Activated CD4-positive, alpha-beta T cell treated with anti-CD3 and anti-CD28 coated beads, Interleukin-2, amount 10 ng/mL, durations not matched to agents 7 days and 5 days (primary cell): ENCODE data around the gene AMOTL1. TPM values are rescaled to one million over a fixed set of nuclear protein-coding genes. Genes with fewer than 3 reads are reported as not detected.
"Not testable (repeated sequence)": the region's sequence is repeated elsewhere in the genome, so short reads cannot be mapped to it uniquely, and the experiment has no call there.

Experiments used
- CTCF ChIA-PET: fragments of 350-600 bp; sonication (Branson Sonifier 250); formaldehyde crosslinking; loops from one replicate; lab custom pipeline; 2021; ENCODE audit warnings: antibody characterized with exemption; lab: Charles Lee
- POLR2A ChIA-PET: fragments of 350-600 bp; sonication (Branson Sonifier 250); formaldehyde crosslinking; loops from one replicate; lab custom pipeline; 2021; ENCODE audit warnings: antibody characterized with exemption; lab: Charles Lee
- DNase-seq: peaks from one replicate; pipeline ENCODE4 v3.0.0-alpha.2; 2020
- H3K27ac Mint-ChIP-seq: one replicate; pipeline ENCODE4 v1.8.0; 2021; ENCODE audit warnings: mild to moderate bottlenecking, moderate library complexity, mixed read lengths
- H3K27me3 Mint-ChIP-seq: one replicate; pipeline ENCODE4 v1.8.0; 2021; ENCODE audit warnings: mixed read lengths
- H3K36me3 Mint-ChIP-seq: one replicate; pipeline ENCODE4 v1.8.0; 2021; ENCODE audit warnings: low read depth, mixed read lengths
- H3K4me1 Mint-ChIP-seq: one replicate; pipeline ENCODE4 v1.8.0; 2021; ENCODE audit warnings: mixed read lengths
- H3K4me3 Mint-ChIP-seq: one replicate; pipeline ENCODE4 v1.8.0; 2021; ENCODE audit warnings: mild to moderate bottlenecking, moderate library complexity, mixed read lengths
- H3K9me3 Mint-ChIP-seq: one replicate; pipeline ENCODE4 v1.8.0; 2021; ENCODE audit warnings: mixed read lengths
- total RNA-seq, 2 experiments: library from RNA; stranded (reverse); gene quantifications; one replicate each; pipeline ENCODE4 v1.2.3, GENCODE V29; 2021

Gene AMOTL1
- total RNA-seq, 2 experiments from 2014 or later, result 3.1 to 4.0 TPM

DNA sequence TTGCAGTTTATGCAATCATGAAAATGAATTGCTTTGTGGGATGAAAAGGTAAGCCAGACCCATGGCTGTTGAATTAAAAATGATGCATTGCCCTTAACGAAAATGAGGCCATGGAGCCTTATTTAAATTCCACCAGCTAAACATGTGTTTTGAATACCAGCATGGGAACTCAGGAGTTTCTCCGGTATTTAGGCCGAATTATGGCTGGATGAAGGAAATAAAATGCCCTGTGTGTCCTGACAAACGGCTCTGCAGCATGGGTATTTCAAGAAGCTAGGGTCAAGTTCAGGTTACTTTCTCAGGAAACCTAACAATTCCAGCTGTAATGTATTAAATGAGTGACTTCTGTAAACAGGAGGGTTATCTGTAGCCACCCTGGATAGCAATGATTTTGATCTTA, 38.3 kb downstream of the AMOTL1 start:
- no peak overlapping the region for H3K4me3 Mint-ChIP-seq
- CTCF ChIA-PET, result no interaction called here
- no peaks in the 10 kb centered on the region for H3K4me1 Mint-ChIP-seq
- no peaks in the 10 kb centered on the region for H3K9me3 Mint-ChIP-seq
- DNase-seq, result no peak
- H3K27ac Mint-ChIP-seq, result no peak overlapping the region
- no peaks in the 10 kb centered on the region for H3K36me3 Mint-ChIP-seq
- peaks cover 4% of the 10 kb centered on the region for H3K27me3 Mint-ChIP-seq
- POLR2A ChIA-PET, result no interaction called here

GRCh38 chr11:94809251-94809650, 41.1 kb downstream of the AMOTL1 start:
- Mint-ChIP-seq H3K27me3 (peaks cover 4% of the 10 kb centered on the region), H3K27ac (no peak overlapping the region), H3K9me3 (peaks cover 3% of the 10 kb centered on the region), H3K4me1 (no peaks in the 10 kb centered on the region), H3K36me3 (no peaks in the 10 kb centered on the region), H3K4me3 (no peak overlapping the region)
- ChIA-PET CTCF (no interaction called here), POLR2A (no interaction called here)
- DNase-seq, result no peak

- POLR2A ChIA-PET, H3K27ac Mint-ChIP-seq, CTCF ChIA-PET, H3K36me3 Mint-ChIP-seq, H3K27me3 Mint-ChIP-seq, H3K4me3 Mint-ChIP-seq, DNase-seq, H3K4me1 Mint-ChIP-seq: not testable (repeated sequence)
- peaks cover 11% of the 10 kb centered on the region for H3K9me3 Mint-ChIP-seq
Measured at GRCh38 chr11:94812724-94813720, 44.9 kb downstream of the AMOTL1 start.

GRCh38 chr11:94814272-94814976, 46.3 kb downstream of the AMOTL1 start:
- Mint-ChIP-seq H3K9me3 (peaks cover 11% of the 10 kb centered on the region), H3K27me3 (no peaks in the 10 kb centered on the region), H3K4me1 (no peaks in the 10 kb centered on the region), H3K36me3 (peaks cover 2% of the 10 kb centered on the region), H3K27ac (no peak overlapping the region), H3K4me3 (no peak overlapping the region)
- ChIA-PET CTCF (interaction anchor here (1.3 kb wide), 1 partner anchor 9 kb away, joined by 3 read pairs; no protein-coding TSS in a partner anchor), POLR2A (no interaction called here)
- no peak for DNase-seq

GRCh38 chr11:94815705-94816344, 47.7 kb downstream of the AMOTL1 start:
- POLR2A ChIA-PET, result no interaction called here
- H3K9me3 Mint-ChIP-seq, result peaks cover 11% of the 10 kb centered on the region
- DNase-seq, result no peak
- H3K4me1 Mint-ChIP-seq, result no peaks in the 10 kb centered on the region
- H3K27me3 Mint-ChIP-seq, result no peaks in the 10 kb centered on the region
- H3K27ac Mint-ChIP-seq, result no peak overlapping the region
- CTCF ChIA-PET, result no interaction called here
- peaks cover 2% of the 10 kb centered on the region for H3K36me3 Mint-ChIP-seq
- H3K4me3 Mint-ChIP-seq, result no peak overlapping the region

DNA sequence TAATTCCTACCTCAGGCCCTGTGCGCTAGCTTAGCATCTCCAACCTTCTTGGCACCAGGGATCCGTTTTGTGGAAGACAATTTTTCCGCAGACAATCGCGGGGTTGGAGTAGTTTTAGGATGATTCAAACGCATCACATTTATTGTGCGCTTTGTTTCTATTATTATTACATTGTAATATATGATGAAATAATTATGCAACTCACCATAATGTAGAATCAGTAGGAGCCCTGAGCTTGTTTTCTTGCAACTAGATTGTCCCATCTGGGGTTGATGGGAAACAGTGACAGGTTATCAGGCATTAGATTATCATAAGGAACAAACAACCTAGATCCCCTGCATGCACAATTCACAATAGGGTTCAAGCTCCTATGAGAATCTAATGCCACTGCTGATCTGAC, 52.3 kb downstream of the AMOTL1 start:
- Mint-ChIP-seq H3K36me3 (peaks cover 2% of the 10 kb centered on the region), H3K9me3 (peaks cover 7% of the 10 kb centered on the region), H3K4me3 (no peak overlapping the region), H3K27me3 (no peaks in the 10 kb centered on the region), H3K27ac (no peak overlapping the region), H3K4me1 (no peaks in the 10 kb centered on the region)
- ChIA-PET CTCF (interaction anchor here (0.6 kb wide), 1 partner anchor 25 kb away, joined by 3 read pairs; no protein-coding TSS in a partner anchor), POLR2A (no interaction called here)
- no peak for DNase-seq

DNA sequence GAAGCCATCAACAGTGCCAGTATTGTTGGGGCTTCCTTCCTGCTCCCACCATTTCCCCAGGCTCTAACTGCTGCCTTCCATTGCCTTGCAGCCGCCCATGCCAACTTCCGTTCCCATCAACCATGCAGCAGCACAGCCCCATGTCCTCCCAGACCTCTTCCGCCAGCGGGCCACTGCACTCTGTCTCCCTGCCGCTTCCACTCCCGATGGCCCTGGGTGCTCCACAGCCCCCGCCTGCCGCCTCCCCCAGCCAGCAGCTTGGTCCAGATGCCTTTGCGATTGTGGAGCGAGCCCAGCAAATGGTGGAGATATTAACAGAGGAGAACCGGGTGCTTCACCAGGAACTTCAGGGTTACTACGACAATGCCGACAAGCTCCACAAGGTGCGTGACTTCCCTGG, 53.3 kb downstream of the AMOTL1 start:
- ChIA-PET CTCF (no interaction called here), POLR2A (no interaction called here)
- Mint-ChIP-seq H3K9me3 (peaks cover 2% of the 10 kb centered on the region), H3K4me1 (no peaks in the 10 kb centered on the region), H3K27ac (no peak overlapping the region), H3K27me3 (no peaks in the 10 kb centered on the region), H3K36me3 (no peaks in the 10 kb centered on the region), H3K4me3 (no peak overlapping the region)
- DNase-seq, result no peak

GRCh38 chr11:94822080-94822479, 53.9 kb downstream of the AMOTL1 start:
- no peaks in the 10 kb centered on the region for H3K27me3 Mint-ChIP-seq
- no peaks in the 10 kb centered on the region for H3K9me3 Mint-ChIP-seq
- DNase-seq, result no peak
- no peak overlapping the region for H3K27ac Mint-ChIP-seq
- no peaks in the 10 kb centered on the region for H3K36me3 Mint-ChIP-seq
- H3K4me3 Mint-ChIP-seq, result no peak overlapping the region
- ChIA-PET CTCF (interaction anchor here (1.0 kb wide), 1 partner anchor 13 kb away, joined by 4 read pairs; no protein-coding TSS in a partner anchor), POLR2A (no interaction called here)
- H3K4me1 Mint-ChIP-seq, result no peaks in the 10 kb centered on the region

DNA sequence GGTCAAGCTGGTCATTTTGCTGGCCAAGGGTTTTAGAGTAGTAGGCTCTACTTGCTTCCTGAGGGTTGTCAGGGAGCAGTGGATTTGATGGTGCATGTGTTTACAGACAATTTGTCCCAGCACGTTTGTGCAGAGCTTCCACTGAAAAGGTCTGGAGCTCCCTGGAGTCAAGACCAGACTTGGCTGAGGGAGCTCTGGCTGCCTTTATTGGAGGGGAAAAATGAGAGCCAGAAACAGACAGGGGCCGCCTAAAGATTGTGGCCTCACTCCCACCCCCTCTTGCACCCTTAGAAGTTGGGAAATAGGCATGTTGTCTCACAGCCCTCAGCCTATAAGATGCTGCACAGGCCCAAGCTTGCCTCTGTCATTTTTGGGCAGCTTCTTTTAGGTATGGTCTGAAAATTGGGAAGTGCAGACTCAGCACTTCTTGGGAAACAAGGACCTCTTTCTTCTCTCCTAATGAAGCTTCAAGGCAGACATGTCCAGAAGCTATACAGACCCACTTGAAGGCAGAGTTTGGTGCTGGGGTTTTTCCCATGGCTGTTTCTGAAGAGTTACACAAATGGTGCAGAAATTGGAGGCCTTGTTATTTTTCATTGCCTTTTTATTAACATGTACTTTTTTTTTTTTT, 55.1 kb downstream of the AMOTL1 start:
- H3K4me3 Mint-ChIP-seq, result no peak overlapping the region
- DNase-seq, result no peak
- H3K27me3 Mint-ChIP-seq, result no peaks in the 10 kb centered on the region
- CTCF ChIA-PET, result interaction anchor here (1.0 to 1.3 kb wide), 2 partner anchors 9 to 12 kb away, joined by 3 to 4 read pairs; no protein-coding TSS in a partner anchor
- no peaks in the 10 kb centered on the region for H3K4me1 Mint-ChIP-seq
- no peaks in the 10 kb centered on the region for H3K36me3 Mint-ChIP-seq
- POLR2A ChIA-PET, result no interaction called here
- H3K27ac Mint-ChIP-seq, result no peak overlapping the region
- no peaks in the 10 kb centered on the region for H3K9me3 Mint-ChIP-seq

DNA sequence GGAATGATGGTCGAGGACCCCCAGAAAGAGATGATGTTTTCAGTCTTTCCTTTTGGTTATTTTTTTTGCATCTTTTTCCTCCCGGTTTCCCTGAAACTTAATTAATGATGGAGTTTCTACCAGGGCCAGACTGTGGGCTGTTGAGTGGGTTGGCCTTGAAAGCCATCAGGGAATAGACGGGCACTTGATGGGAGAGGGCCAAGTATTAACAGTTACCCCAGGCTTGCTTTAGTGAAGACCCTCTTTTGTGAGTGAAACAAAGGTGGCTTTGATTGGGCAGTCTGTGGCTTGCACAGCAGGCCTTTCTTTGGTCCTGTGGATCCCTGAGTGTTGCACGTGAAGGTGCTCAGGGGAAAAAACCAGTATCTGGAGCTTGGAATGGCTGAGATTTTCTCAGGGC, 56.9 kb downstream of the AMOTL1 start:
- Mint-ChIP-seq H3K4me1 (no peaks in the 10 kb centered on the region), H3K27ac (no peak overlapping the region), H3K4me3 (no peak overlapping the region), H3K27me3 (no peaks in the 10 kb centered on the region), H3K36me3 (no peaks in the 10 kb centered on the region), H3K9me3 (no peaks in the 10 kb centered on the region)
- CTCF ChIA-PET, result no interaction called here
- POLR2A ChIA-PET, result no interaction called here
- no peak for DNase-seq

- Mint-ChIP-seq H3K27ac (no peak overlapping the region), H3K4me3 (no peak overlapping the region), H3K4me1 (no peaks in the 10 kb centered on the region), H3K9me3 (no peaks in the 10 kb centered on the region), H3K36me3 (no peaks in the 10 kb centered on the region), H3K27me3 (no peaks in the 10 kb centered on the region)
- CTCF ChIA-PET, result no interaction called here
- DNase-seq, result no peak
- POLR2A ChIA-PET, result no interaction called here
Measured at GRCh38 chr11:94825481-94825880, 57.3 kb downstream of the AMOTL1 start.

GRCh38 chr11:94826415-94826814, 58.3 kb downstream of the AMOTL1 start:
- H3K27me3 Mint-ChIP-seq, result no peaks in the 10 kb centered on the region

More at GRCh38 chr11:94826415-94826814, 58.3 kb downstream of the AMOTL1 start:
- H3K27ac Mint-ChIP-seq, result no peak overlapping the region
- no peak for DNase-seq
- POLR2A ChIA-PET, result no interaction called here
- H3K4me1 Mint-ChIP-seq, result no peaks in the 10 kb centered on the region
- H3K9me3 Mint-ChIP-seq, result no peaks in the 10 kb centered on the region
- CTCF ChIA-PET, result interaction anchor here (0.6 kb wide), 1 partner anchor 325 kb away, joined by 3 read pairs; no protein-coding TSS in a partner anchor
- H3K36me3 Mint-ChIP-seq, result no peaks in the 10 kb centered on the region
- H3K4me3 Mint-ChIP-seq, result no peak overlapping the region
